GM23248 (cell line): ENCODE measurements around the gene RRAS. TPM values are rescaled to one million over a fixed set of nuclear protein-coding genes. Genes with fewer than 3 reads are reported as not detected.
A peak's percentile ranks its signal among the peaks of the same experiment; 100 is the strongest.

ENCODE experiments used
- DNase-seq: peaks from one replicate; pipeline ENCODE4 v3.0.0-alpha.2; 2015
- H2AFZ ChIP-seq: fragments of 200-600 bp; sonication (generic); 2 replicates; pipeline ENCODE4 v1.6.1; 2016; ENCODE audit warnings: antibody characterized with exemption
- H3F3A ChIP-seq: fragments of 200-600 bp; sonication (generic); 2 replicates; pipeline ENCODE4 v1.6.1; 2016; ENCODE audit warnings: mild to moderate bottlenecking, antibody characterized with exemption, mixed run types; ENCODE audit not compliant: insufficient read depth
- H3K27ac ChIP-seq: fragments of 200-600 bp; sonication (generic); 2 replicates; pipeline ENCODE4 v1.5.1; 2016; ENCODE audit warnings: mild to moderate bottlenecking
- H3K27me3 ChIP-seq: fragments of 200-600 bp; sonication (generic); replicated peaks from 2 replicates; pipeline ENCODE4 v1.6.1; 2016; ENCODE audit warnings: mild to moderate bottlenecking; ENCODE audit not compliant: insufficient read depth
- H3K36me3 ChIP-seq: fragments of 200-600 bp; sonication (generic); 2 replicates; pipeline ENCODE4 v1.6.1; 2016; ENCODE audit warnings: low read depth, mild to moderate bottlenecking
- H3K4me1 ChIP-seq: fragments of 200-600 bp; sonication (generic); 2 replicates; pipeline ENCODE4 v1.6.1; 2016; ENCODE audit warnings: mild to moderate bottlenecking; ENCODE audit not compliant: insufficient read depth
- H3K4me2 ChIP-seq: fragments of 200-600 bp; sonication (generic); one replicate; pipeline ENCODE4 v1.6.1; 2016; ENCODE audit warnings: mild to moderate bottlenecking; ENCODE audit not compliant: unreplicated experiment
- H3K4me3 ChIP-seq: fragments of 200-600 bp; sonication (generic); 2 replicates; pipeline ENCODE4 v1.5.1; 2016; ENCODE audit warnings: mild to moderate bottlenecking
- H3K79me2 ChIP-seq: fragments of 200-600 bp; sonication (generic); 2 replicates; pipeline ENCODE4 v1.6.1; 2016; ENCODE audit warnings: mild to moderate bottlenecking; ENCODE audit not compliant: insufficient read depth
- H3K9ac ChIP-seq: fragments of 200-600 bp; sonication (generic); 2 replicates; pipeline ENCODE4 v1.6.1; 2016; ENCODE audit warnings: mild to moderate bottlenecking
- H3K9me2 ChIP-seq: fragments of 200-600 bp; sonication (generic); 2 replicates; pipeline ENCODE4 v1.6.1; 2016; ENCODE audit warnings: mixed run types, mild to moderate bottlenecking, moderate library complexity; ENCODE audit not compliant: insufficient read depth
- H3K9me3 ChIP-seq: fragments of 200-600 bp; sonication (generic); one replicate; pipeline ENCODE4 v1.6.1; 2017; ENCODE audit warnings: low read depth
- H4K20me1 ChIP-seq: fragments of 200-600 bp; sonication (generic); 2 replicates; pipeline ENCODE4 v1.6.0; 2016; ENCODE audit not compliant: insufficient read depth
- EZH2 ChIP-seq: fragments of 200-600 bp; sonication (generic); IDR thresholded peaks from 2 replicates; pipeline ENCODE4 v1.6.1; 2018; ENCODE audit warnings: antibody characterized with exemption, mild to moderate bottlenecking; ENCODE audit not compliant: insufficient read depth, poor library complexity, severe bottlenecking
- EZH2phosphoT487 ChIP-seq: fragments of 200-600 bp; sonication (generic); IDR thresholded peaks from 2 replicates; pipeline ENCODE4 v1.6.1; 2018; ENCODE audit warnings: antibody characterized with exemption, moderate library complexity, mild to moderate bottlenecking, low read depth; ENCODE audit not compliant: insufficient read depth
- WGBS, 2 experiments: methylation state at CpG; one replicate each; pipeline ENCODE4 v1.1.6; 2015 to 2017; ENCODE audit warnings: low lambda C conversion rate in 2 of 2, low coverage in 1 of 2; ENCODE audit errors: missing lambda C conversion rate in 2 of 2; 5-methylcytosine and 5-hydroxymethylcytosine counted together
- in situ Hi-C: fragments of 300-500 bp; cut with MboI; formaldehyde crosslinking; loops from 2 replicates; pipeline ENCODE4 v1.15.0; 2020
- polyA plus RNA-seq: library from polyadenylated mRNA; unstranded; fragments of >200 nt; fragmentation: Nextera tagmentation; extraction: Ambion mirVana; gene quantifications from 2 replicates; pipeline ENCODE4 v1.2.1, GENCODE V29; 2016
- total RNA-seq: library from RNA; depleted of rRNA; stranded (reverse); fragments of >200 nt; shearing (Covaris generic); gene quantifications from 2 replicates; pipeline ENCODE4 v1.2.3, GENCODE V29; 2014

RRAS gene
- total and polyA plus RNA-seq, 2 experiments from 2014 or later, result 116 to 337 TPM

- Histone ChIP-seq H3K36me3 (peaks cover 4% of the 10 kb centered on the region; the same call in 1 of the 2 replicates), H3F3A (peaks cover 13% of the 10 kb centered on the region), H3K9me2 (no peaks in the 10 kb centered on the region), H3K4me3 (no peak overlapping the region), H3K79me2 (peaks cover 88% of the 10 kb centered on the region), H3K27me3 (no peaks in the 10 kb centered on the region), H2AFZ (no peak overlapping the region), H3K9ac (no peak overlapping the region), H4K20me1 (peaks cover 6% of the 10 kb centered on the region; the same call in 1 of the 2 replicates), H3K9me3 (no peaks in the 10 kb centered on the region), H3K27ac (no peak overlapping the region), H3K4me2 (no peak overlapping the region), H3K4me1 (peaks cover 9% of the 10 kb centered on the region)
- WGBS, 2 experiments, result 84 to 92% methylated on average over 5 to 14 of the region's 15 CpGs
- in situ Hi-C loops, result no loop called here
- no peak for TF ChIP-seq EZH2phosphoT487
- no peak for TF ChIP-seq EZH2
- DNase-seq, result no peak
Observed at GRCh38 chr19:49596407-49596806, 43.5 kb downstream of the RRAS start.

GRCh38 chr19:49595819-49596404, 44.0 kb downstream of the RRAS start:
- peaks cover 84% of the 10 kb centered on the region for H3K79me2 ChIP-seq
- H3K36me3 ChIP-seq, result peaks cover 4% of the 10 kb centered on the region; the same call in 1 of the 2 replicates
- 92 to 94% methylated on average over 24 to 32 of the region's 32 CpGs for WGBS, 2 experiments
- H3K9me2 ChIP-seq, result no peaks in the 10 kb centered on the region
- no peak overlapping the region for H3K4me3 ChIP-seq
- H3K27me3 ChIP-seq, result no peaks in the 10 kb centered on the region
- DNase-seq, result no peak
- TF ChIP-seq EZH2 (no peak), EZH2phosphoT487 (no peak)
- no peak overlapping the region for H3K27ac ChIP-seq
- in situ Hi-C loops, result no loop called here
- peaks cover 13% of the 10 kb centered on the region for H3F3A ChIP-seq
- no peaks in the 10 kb centered on the region for H3K9me3 ChIP-seq
- no peak overlapping the region for H2AFZ ChIP-seq
- H4K20me1 ChIP-seq, result peaks cover 6% of the 10 kb centered on the region; the same call in 1 of the 2 replicates
- H3K4me1 ChIP-seq, result peaks cover 9% of the 10 kb centered on the region
- H3K4me2 ChIP-seq, result no peak overlapping the region
- no peak overlapping the region for H3K9ac ChIP-seq

GRCh38 chr19:49594993-49595818, 44.7 kb downstream of the RRAS start:
- Histone ChIP-seq H3F3A (peaks cover 13% of the 10 kb centered on the region), H3K79me2 (peaks cover 77% of the 10 kb centered on the region), H3K9ac (no peak overlapping the region), H3K36me3 (peaks cover 3% of the 10 kb centered on the region; the same call in 1 of the 2 replicates), H3K4me3 (no peak overlapping the region), H4K20me1 (peaks cover 6% of the 10 kb centered on the region; the same call in 1 of the 2 replicates), H3K4me1 (peaks cover 9% of the 10 kb centered on the region), H2AFZ (no peak overlapping the region), H3K9me3 (no peaks in the 10 kb centered on the region), H3K27ac (no peak overlapping the region), H3K27me3 (no peaks in the 10 kb centered on the region), H3K4me2 (no peak overlapping the region), H3K9me2 (no peaks in the 10 kb centered on the region)
- in situ Hi-C loops, result no loop called here
- 85 to 91% methylated on average over 15 to 33 of the region's 35 CpGs for WGBS, 2 experiments
- no peak for TF ChIP-seq EZH2
- no peak for TF ChIP-seq EZH2phosphoT487
- DNase-seq, result no peak

- H3K9ac ChIP-seq, result peak overlapping the region; percentile 58; the same call in 1 of the 2 replicates
- no peak overlapping the region for H3K4me2 ChIP-seq
Observed at GRCh38 chr19:49594157-49594992, 45.6 kb downstream of the RRAS start.

More at GRCh38 chr19:49594157-49594992, 45.6 kb downstream of the RRAS start:
- DNase-seq, result no peak
- H3K4me1 ChIP-seq, result peaks cover 9% of the 10 kb centered on the region
- peaks cover 6% of the 10 kb centered on the region; the same call in 1 of the 2 replicates for H4K20me1 ChIP-seq
- in situ Hi-C loops, result no loop called here
- no peaks in the 10 kb centered on the region for H3K27me3 ChIP-seq
- 80 to 88% methylated on average over 26 to 35 of the region's 35 CpGs for WGBS, 2 experiments
- H3K27ac ChIP-seq, result peak overlapping the region; percentile 59
- H3F3A ChIP-seq, result peaks cover 13% of the 10 kb centered on the region
- no peaks in the 10 kb centered on the region for H3K9me2 ChIP-seq
- no peaks in the 10 kb centered on the region for H3K9me3 ChIP-seq
- H3K79me2 ChIP-seq, result peaks cover 69% of the 10 kb centered on the region
- H3K36me3 ChIP-seq, result no peaks in the 10 kb centered on the region; the same call in 1 of the 2 replicates
- no peak for TF ChIP-seq EZH2
- TF ChIP-seq EZH2phosphoT487, result no peak
- no peak overlapping the region; the same call in 1 of the 2 replicates for H3K4me3 ChIP-seq
- H2AFZ ChIP-seq, result no peak overlapping the region
